WERI-Rb-1 (cell line): ENCODE data around the gene DAPL1.

Experiments
- DNase-seq: peaks from one replicate; pipeline ENCODE4 v3.0.0-alpha.2; 2020
- H3K27ac ChIP-seq: fragments of 250-450 bp; sonication (Bioruptor Pico); 2 replicates; pipeline ENCODE4 v1.5.1; 2020; ENCODE audit warnings: mild to moderate bottlenecking, moderate library complexity
- H3K27me3 ChIP-seq: fragments of 250-450 bp; sonication (Bioruptor Pico); 2 replicates; pipeline ENCODE4 v1.5.1; 2021; ENCODE audit warnings: mild to moderate bottlenecking, low read depth, moderate library complexity; ENCODE audit not compliant: insufficient read depth, severe bottlenecking
- H3K36me3 ChIP-seq: fragments of 250-450 bp; sonication (Bioruptor Pico); 2 replicates; pipeline ENCODE4 v1.5.1; 2020; ENCODE audit warnings: mild to moderate bottlenecking, moderate library complexity
- H3K4me3 ChIP-seq: 2 replicates; pipeline ENCODE4 v1.5.1; 2011; ENCODE audit warnings: low read depth, mild to moderate bottlenecking, control low read depth, low read length
- H3K9me3 ChIP-seq: fragments of 250-450 bp; sonication (Bioruptor Pico); 2 replicates; pipeline ENCODE4 v1.5.1; 2021; ENCODE audit warnings: mild to moderate bottlenecking, moderate library complexity; ENCODE audit not compliant: severe bottlenecking
- CTCF ChIP-seq: IDR thresholded peaks from 2 replicates; pipeline ENCODE4 v1.5.1; 2011; ENCODE audit warnings: low read depth, mild to moderate bottlenecking, control low read depth, inconsistent platforms, low read length

Gene DAPL1

GRCh38 chr2:158750458-158751125 is 44.5 kb upstream of the DAPL1 start:
- TF ChIP-seq CTCF = no peak
- peak; percentile 63 for DNase-seq
- Histone ChIP-seq H3K9me3 (no peaks in the 10 kb centered on the region), H3K27ac (no peak overlapping the region), H3K4me3 (no peak overlapping the region), H3K36me3 (no peaks in the 10 kb centered on the region), H3K27me3 (no peaks in the 10 kb centered on the region)

GRCh38 chr2:158753641-158754611 is 41.2 kb upstream of the DAPL1 start:
- peaks cover 3% of the 10 kb centered on the region for H3K9me3 ChIP-seq
- no peaks in the 10 kb centered on the region for H3K36me3 ChIP-seq
- no peaks in the 10 kb centered on the region for H3K27me3 ChIP-seq
- H3K4me3 ChIP-seq = no peak overlapping the region
- peak; percentile 42 for DNase-seq
- TF ChIP-seq CTCF = peak; percentile 80
- H3K27ac ChIP-seq = no peak overlapping the region

- Histone ChIP-seq H3K4me3 (no peak overlapping the region), H3K27me3 (no peaks in the 10 kb centered on the region), H3K27ac (no peak overlapping the region), H3K36me3 (no peaks in the 10 kb centered on the region), H3K9me3 (peaks cover 3% of the 10 kb centered on the region)
- peak; percentile 83 for TF ChIP-seq CTCF
- DNase-seq = peak; percentile 54
These were observed 39.6 kb upstream of the DAPL1 start for GRCh38 chr2:158755310-158756087.

GRCh38 chr2:158756331-158756730 is 38.8 kb upstream of the DAPL1 start:
- no peaks in the 10 kb centered on the region for H3K36me3 ChIP-seq
- H3K9me3 ChIP-seq = peaks cover 3% of the 10 kb centered on the region
- no peak overlapping the region for H3K4me3 ChIP-seq
- no peaks in the 10 kb centered on the region for H3K27me3 ChIP-seq
- no peak for DNase-seq
- no peak overlapping the region for H3K27ac ChIP-seq
- TF ChIP-seq CTCF = no peak

- DNase-seq = no peak
- no peaks in the 10 kb centered on the region for H3K36me3 ChIP-seq
- no peak for TF ChIP-seq CTCF
- no peak overlapping the region for H3K4me3 ChIP-seq
- H3K27me3 ChIP-seq = no peaks in the 10 kb centered on the region
- peaks cover 3% of the 10 kb centered on the region for H3K9me3 ChIP-seq
- H3K27ac ChIP-seq = no peak overlapping the region
These were observed 38.1 kb upstream of the DAPL1 start for GRCh38 chr2:158756976-158757375.
